ENCODE measurements around the gene TENM4.

The TENM4 gene

GRCh38 chr11:79336797-79337517 lies 103.9 kb downstream of the TENM4 start (continued):
- TF ChIP-seq TSHZ2 (CRISPR knock-in tag; IDR thresholded peaks at IDR 0.05) (no peak), RARB (CRISPR knock-in tag; IDR thresholded peaks at IDR 0.05) (no peak), ZFP30 (CRISPR knock-in tag; IDR thresholded peaks at IDR 0.05) (no peak), CREB5 (CRISPR knock-in tag; IDR thresholded peaks at IDR 0.05; ENCODE audit: low read depth) (no peak), GLIS3 (CRISPR knock-in tag; IDR thresholded peaks at IDR 0.05) (no peak), CSDC2 (CRISPR knock-in tag; IDR thresholded peaks at IDR 0.05) (no peak)

GRCh38 chr11:79335681-79336080 lies 105.1 kb downstream of the TENM4 start:
- ATAC-seq, result no peak
- TF ChIP-seq ZFP3 (CRISPR knock-in tag; IDR thresholded peaks at IDR 0.05), result no peak
- no peak for TF ChIP-seq ZNF565 (CRISPR knock-in tag; conservative IDR thresholded peaks at IDR 0.05; ENCODE audit: low read depth)
- TF ChIP-seq ARNTL (CRISPR knock-in tag; IDR thresholded peaks at IDR 0.05; ENCODE audit: borderline replicate concordance, low read depth), result no peak
- TF ChIP-seq ZC3H10 (CRISPR knock-in tag; IDR thresholded peaks at IDR 0.05), result no peak
- TF ChIP-seq CREB5 (CRISPR knock-in tag; IDR thresholded peaks at IDR 0.05; ENCODE audit: low read depth), result no peak
- no peak for TF ChIP-seq POU6F1 (CRISPR knock-in tag; IDR thresholded peaks at IDR 0.05; ENCODE audit: borderline replicate concordance, low read depth)
- no peak for TF ChIP-seq RARB (CRISPR knock-in tag; IDR thresholded peaks at IDR 0.05)

GRCh38 chr11:79333355-79333754 lies 107.5 kb downstream of the TENM4 start:
- TF ChIP-seq PPARA (CRISPR knock-in tag; IDR thresholded peaks at IDR 0.05; ENCODE audit: borderline replicate concordance), result no peak
- no peak for TF ChIP-seq GLIS3 (CRISPR knock-in tag; IDR thresholded peaks at IDR 0.05)
- no peak for TF ChIP-seq ZNF70 (CRISPR knock-in tag; IDR thresholded peaks at IDR 0.05)
- TF ChIP-seq CSRNP3 (CRISPR knock-in tag; IDR thresholded peaks at IDR 0.05), result no peak
- TF ChIP-seq OSR1 (CRISPR knock-in tag; IDR thresholded peaks at IDR 0.05), result no peak
- no peak for TF ChIP-seq RARB (CRISPR knock-in tag; IDR thresholded peaks at IDR 0.05)
- TF ChIP-seq TOX (CRISPR knock-in tag; IDR thresholded peaks at IDR 0.05; ENCODE audit: borderline replicate concordance), result no peak
- no peak for TF ChIP-seq CSDC2 (CRISPR knock-in tag; IDR thresholded peaks at IDR 0.05)
- TF ChIP-seq POU6F1 (CRISPR knock-in tag; IDR thresholded peaks at IDR 0.05; ENCODE audit: borderline replicate concordance, low read depth), result no peak
- no peak for TF ChIP-seq CREB5 (CRISPR knock-in tag; IDR thresholded peaks at IDR 0.05; ENCODE audit: low read depth)
- no peak for TF ChIP-seq ARNTL (CRISPR knock-in tag; IDR thresholded peaks at IDR 0.05; ENCODE audit: borderline replicate concordance, low read depth)
- TF ChIP-seq ESRRG (CRISPR knock-in tag; IDR thresholded peaks at IDR 0.05), result no peak
- TF ChIP-seq ZFP3 (CRISPR knock-in tag; IDR thresholded peaks at IDR 0.05), result no peak
- no peak for TF ChIP-seq ZNF565 (CRISPR knock-in tag; conservative IDR thresholded peaks at IDR 0.05; ENCODE audit: low read depth)
- TF ChIP-seq BACH2 (CRISPR knock-in tag; IDR thresholded peaks at IDR 0.05; ENCODE audit: borderline replicate concordance), result no peak
- TF ChIP-seq TCF4 (CRISPR knock-in tag; IDR thresholded peaks at IDR 0.05; ENCODE audit: borderline replicate concordance), result no peak
- ATAC-seq, result no peak
